HEK293T (cell line): Measurements from ENCODE around the gene GUK1.
"Not testable (repeated sequence)": the region's sequence is repeated elsewhere in the genome, so short reads cannot be mapped to it uniquely, and the experiment has no call there.

Experiments used
- CTCF ChIA-PET: fragments of 350-600 bp; formaldehyde crosslinking; extraction: SDS; loops from one replicate; lab custom pipeline; 2021; ENCODE audit warnings: antibody characterized with exemption, inconsistent platforms; lab: Yijun Ruan, JAX
- POLR2A ChIA-PET: fragments of 350-600 bp; formaldehyde crosslinking; extraction: SDS; loops from one replicate; lab custom pipeline; 2020; ENCODE audit warnings: antibody characterized with exemption, inconsistent platforms; lab: Yijun Ruan, JAX
- DNase-seq: peaks from one replicate; pipeline ENCODE4 v3.0.0; 2012; ENCODE audit warnings: mixed read lengths; ENCODE audit errors: extremely low spot score
- ARNT ChIP-seq: fragments of 450-650 bp; IDR thresholded peaks from 2 replicates; pipeline ENCODE4 v1.6.1; 2017; ENCODE audit warnings: mild to moderate bottlenecking
- BHLHE40 ChIP-seq: fragments of 450-650 bp; IDR thresholded peaks from 2 replicates; pipeline ENCODE4 v1.6.1; 2016; ENCODE audit warnings: mild to moderate bottlenecking, moderate library complexity, borderline replicate concordance
- CTBP1 ChIP-seq: fragments of 450-650 bp; IDR thresholded peaks from 2 replicates; pipeline ENCODE4 v1.6.1; 2016; ENCODE audit warnings: borderline replicate concordance
- ELF4 ChIP-seq: fragments of 450-650 bp; IDR thresholded peaks from 2 replicates; pipeline ENCODE4 v1.6.1; 2017; ENCODE audit warnings: antibody characterized with exemption
- FOXA1 ChIP-seq: fragments of 450-650 bp; IDR thresholded peaks from 2 replicates; pipeline ENCODE4 v1.6.1; 2016; ENCODE audit warnings: mild to moderate bottlenecking
- FOXK2 ChIP-seq: fragments of 450-650 bp; IDR thresholded peaks from 2 replicates; pipeline ENCODE4 v1.6.1; 2016; ENCODE audit warnings: mild to moderate bottlenecking
- FOXM1 ChIP-seq: fragments of 450-650 bp; IDR thresholded peaks from 2 replicates; pipeline ENCODE4 v1.6.1; 2017; ENCODE audit warnings: mild to moderate bottlenecking, borderline replicate concordance
- HDGF ChIP-seq: fragments of 450-650 bp; IDR thresholded peaks from 2 replicates; pipeline ENCODE4 v1.6.1; 2017; ENCODE audit warnings: antibody characterized with exemption, borderline replicate concordance
- L3MBTL2 ChIP-seq: fragments of 450-650 bp; conservative IDR thresholded peaks from 2 replicates; pipeline ENCODE4 v1.6.1; 2016; ENCODE audit warnings: mild to moderate bottlenecking
- LEF1 ChIP-seq: fragments of 450-650 bp; IDR thresholded peaks from 2 replicates; pipeline ENCODE4 v1.6.1; 2017; ENCODE audit warnings: mild to moderate bottlenecking, borderline replicate concordance
- NFRKB ChIP-seq: fragments of 450-650 bp; IDR thresholded peaks from 2 replicates; pipeline ENCODE4 v1.6.1; 2016; ENCODE audit warnings: mild to moderate bottlenecking, moderate library complexity
- PKNOX1 ChIP-seq: fragments of 450-650 bp; IDR thresholded peaks from 2 replicates; pipeline ENCODE4 v1.6.1; 2016
- SP1 ChIP-seq: fragments of 450-650 bp; IDR thresholded peaks from 2 replicates; pipeline ENCODE4 v1.6.1; 2017
- SUZ12 ChIP-seq: fragments of 450-650 bp; IDR thresholded peaks from 2 replicates; pipeline ENCODE4 v1.6.1; 2016; ENCODE audit warnings: mild to moderate bottlenecking
- TARDBP ChIP-seq: fragments of 450-650 bp; IDR thresholded peaks from 2 replicates; pipeline ENCODE4 v1.6.1; 2016
- ZNF384 ChIP-seq: fragments of 450-650 bp; IDR thresholded peaks from 2 replicates; pipeline ENCODE4 v1.6.1; 2016

GUK1 gene

GRCh38 chr1:228108742-228109072, 31.4 kb upstream of the GUK1 start:
- POLR2A ChIA-PET: no interaction called here
- CTCF ChIA-PET: no interaction called here
- TF ChIP-seq ELF4 (no peak), SP1 (no peak), SUZ12 (no peak), ZNF384 (no peak), FOXK2 (no peak), CTBP1 (no peak), PKNOX1 (no peak), BHLHE40 (no peak), L3MBTL2 (no peak), TARDBP (no peak)
- DNase-seq: no peak

- no peak for TF ChIP-seq FOXK2
- no peak for TF ChIP-seq LEF1
- TF ChIP-seq BHLHE40: no peak
- no peak for TF ChIP-seq ARNT
- no peak; the same call in 1 of the 2 replicates for TF ChIP-seq PKNOX1
- TF ChIP-seq SUZ12: no peak
- TF ChIP-seq L3MBTL2: peak; percentile 34; the same call in 1 of the 2 replicates
- TF ChIP-seq HDGF: peak; percentile 97; the same call in 1 of the 2 replicates
- POLR2A ChIA-PET: interaction anchor here (0.6 to 1.2 kb wide), 7 partner anchors 9 to 57 kb away, joined by 3 read pairs; partner anchors contain the start of genes ARF1 and IBA57
- DNase-seq: peak; percentile 100
- CTCF ChIA-PET: interaction anchor here (0.6 to 2.0 kb wide), 4 partner anchors 22 to 242 kb away, joined by 3 to 7 read pairs (median 4); no protein-coding TSS in a partner anchor
Measured at GRCh38 chr1:228109073-228109961, 30.8 kb upstream of the GUK1 start, which contains the start of gene MRPL55. Gene MRPL55, minus strand, starts transcription at chr1:228109299. Its CDS starts 1,039 bp downstream, at chr1:228108260.

GRCh38 chr1:228109962-228110488, 30.1 kb upstream of the GUK1 start:
- POLR2A ChIA-PET: interaction anchor here (0.6 to 1.2 kb wide), 8 partner anchors 8 to 57 kb away, joined by 3 read pairs; partner anchors contain the start of genes ARF1 and IBA57
- TF ChIP-seq L3MBTL2: no peak
- TF ChIP-seq SP1: no peak
- TF ChIP-seq FOXM1: no peak
- no peak for TF ChIP-seq HDGF
- no peak for TF ChIP-seq CTBP1
- TF ChIP-seq TARDBP: no peak
- no peak for TF ChIP-seq SUZ12
- TF ChIP-seq FOXA1: no peak
- no peak for TF ChIP-seq FOXK2
- no peak for TF ChIP-seq LEF1
- TF ChIP-seq ARNT: no peak
- no peak for TF ChIP-seq PKNOX1
- no peak for TF ChIP-seq ZNF384
- TF ChIP-seq NFRKB: no peak
- no peak for TF ChIP-seq ELF4
- TF ChIP-seq BHLHE40: no peak
- DNase-seq: no peak
- CTCF ChIA-PET: interaction anchor here (0.6 to 2.0 kb wide), 4 partner anchors 21 to 242 kb away, joined by 3 to 7 read pairs (median 4); no protein-coding TSS in a partner anchor

- TF ChIP-seq SUZ12 (no peak), NFRKB (no peak), PKNOX1 (no peak), ZNF384 (no peak), L3MBTL2 (no peak), TARDBP (no peak)
- ChIA-PET POLR2A (interaction anchor here (0.8 to 1.2 kb wide), 5 partner anchors 24 to 55 kb away, joined by 3 read pairs; partner anchors contain the start of genes ARF1 and IBA57), CTCF (interaction anchor here (0.6 to 2.0 kb wide), 2 partner anchors 21 to 111 kb away, joined by 3 to 7 read pairs; no protein-coding TSS in a partner anchor)
- DNase-seq: no peak
Measured at GRCh38 chr1:228110556-228110955, 29.5 kb upstream of the GUK1 start.

GRCh38 chr1:228111315-228111714, 28.8 kb upstream of the GUK1 start:
- CTCF ChIA-PET, DNase-seq: not testable (repeated sequence)
- POLR2A ChIA-PET: interaction anchor here (0.6 to 0.8 kb wide), 2 partner anchors 30 to 185 kb away, joined by 3 read pairs; no protein-coding TSS in a partner anchor

- DNase-seq: no peak
- TF ChIP-seq SUZ12 (no peak), LEF1 (no peak), SP1 (no peak), PKNOX1 (no peak), ZNF384 (no peak), ELF4 (no peak), L3MBTL2 (no peak), FOXK2 (no peak), ARNT (no peak), HDGF (no peak), FOXM1 (no peak), CTBP1 (no peak), TARDBP (no peak), BHLHE40 (no peak), FOXA1 (no peak), NFRKB (no peak)
- ChIA-PET POLR2A (interaction anchor here (1.0 kb wide), 1 partner anchor 11 kb away, joined by 3 read pairs; no protein-coding TSS in a partner anchor), CTCF (no interaction called here)
Measured at GRCh38 chr1:228112167-228112566, 27.9 kb upstream of the GUK1 start.
